ENCODE measurements around the gene SEMA6C.

Gene SEMA6C

DNA sequence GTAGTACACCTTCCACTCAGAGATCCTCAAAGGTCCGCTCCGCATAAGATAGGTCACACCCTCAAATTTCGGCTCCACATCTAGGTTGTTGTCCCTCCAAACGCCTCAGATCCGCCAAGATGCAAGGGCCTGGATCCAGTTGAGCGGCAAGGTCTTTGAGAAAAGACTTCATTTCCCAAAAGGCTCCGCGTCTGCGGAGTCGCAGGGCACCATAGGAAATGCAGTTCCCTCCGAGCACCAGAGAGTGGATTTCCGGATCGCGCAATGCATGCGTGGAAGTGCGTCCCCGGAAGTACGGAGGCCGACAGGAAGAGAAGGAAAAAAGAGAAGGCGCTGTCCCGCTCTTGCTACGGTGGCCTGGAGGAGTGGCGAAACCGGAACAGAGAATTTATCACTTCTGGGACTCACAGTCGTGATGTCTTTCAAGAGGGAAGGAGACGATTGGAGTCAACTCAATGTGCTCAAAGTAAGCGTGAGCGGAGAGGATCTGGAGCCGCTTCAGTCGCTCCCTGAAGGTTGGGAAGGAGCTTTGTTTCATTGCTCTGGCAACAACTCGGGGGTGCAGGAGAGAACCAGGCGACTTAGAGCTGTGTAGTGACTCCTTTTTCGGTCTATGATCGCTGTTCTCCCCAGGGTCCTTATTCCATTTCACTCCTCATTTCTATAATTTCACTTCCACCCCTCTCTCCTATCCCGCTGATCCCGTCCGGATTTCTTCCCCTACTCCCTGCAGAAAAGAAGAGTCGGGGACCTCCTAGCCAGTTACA is 19.5 kb upstream of the SEMA6C start, which contains the start of the genes LYSMD1 and SCNM1:
Gene LYSMD1 (minus strand): TSS at position 165 of the 767 bp plus-strand sequence. CDS start 644 bp downstream, outside the sequence.
Gene SCNM1 (plus strand): TSS at position 407 of the 767 bp plus-strand sequence. CDS start 9 bp downstream, at position 416.
- TF ChIP-seq, protein P1, sequence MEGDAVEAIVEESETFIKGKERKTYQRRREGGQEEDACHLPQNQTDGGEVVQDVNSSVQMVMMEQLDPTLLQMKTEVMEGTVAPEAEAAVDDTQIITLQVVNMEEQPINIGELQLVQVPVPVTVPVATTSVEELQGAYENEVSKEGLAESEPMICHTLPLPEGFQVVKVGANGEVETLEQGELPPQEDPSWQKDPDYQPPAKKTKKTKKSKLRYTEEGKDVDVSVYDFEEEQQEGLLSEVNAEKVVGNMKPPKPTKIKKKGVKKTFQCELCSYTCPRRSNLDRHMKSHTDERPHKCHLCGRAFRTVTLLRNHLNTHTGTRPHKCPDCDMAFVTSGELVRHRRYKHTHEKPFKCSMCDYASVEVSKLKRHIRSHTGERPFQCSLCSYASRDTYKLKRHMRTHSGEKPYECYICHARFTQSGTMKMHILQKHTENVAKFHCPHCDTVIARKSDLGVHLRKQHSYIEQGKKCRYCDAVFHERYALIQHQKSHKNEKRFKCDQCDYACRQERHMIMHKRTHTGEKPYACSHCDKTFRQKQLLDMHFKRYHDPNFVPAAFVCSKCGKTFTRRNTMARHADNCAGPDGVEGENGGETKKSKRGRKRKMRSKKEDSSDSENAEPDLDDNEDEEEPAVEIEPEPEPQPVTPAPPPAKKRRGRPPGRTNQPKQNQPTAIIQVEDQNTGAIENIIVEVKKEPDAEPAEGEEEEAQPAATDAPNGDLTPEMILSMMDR (IDR thresholded peaks at IDR 0.05): no peak

DNA sequence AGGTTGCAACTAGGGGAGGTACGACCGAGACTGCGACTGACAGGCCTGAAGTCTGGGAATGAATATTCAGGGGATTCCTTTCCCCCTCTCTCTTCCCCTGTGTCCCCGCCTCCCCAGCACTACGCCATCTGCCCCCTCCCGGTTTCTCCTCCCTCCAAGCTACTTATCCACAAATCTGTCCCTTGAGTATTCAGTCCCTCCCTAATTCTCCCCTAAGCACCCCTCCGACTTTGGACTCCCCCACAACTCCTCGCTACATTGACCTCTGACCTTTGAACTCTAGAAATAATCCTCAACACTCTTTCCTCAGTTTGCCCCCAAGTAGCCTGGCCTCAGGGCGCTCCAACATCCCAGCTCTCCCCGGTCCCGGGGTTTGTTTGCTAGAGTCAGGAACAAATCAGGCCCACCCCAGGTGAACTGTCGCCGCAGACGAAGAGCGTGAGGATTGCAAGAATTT is 18.9 kb upstream of the SEMA6C start:
- TF ChIP-seq, protein P1 (IDR thresholded peaks at IDR 0.05): no peak

DNA sequence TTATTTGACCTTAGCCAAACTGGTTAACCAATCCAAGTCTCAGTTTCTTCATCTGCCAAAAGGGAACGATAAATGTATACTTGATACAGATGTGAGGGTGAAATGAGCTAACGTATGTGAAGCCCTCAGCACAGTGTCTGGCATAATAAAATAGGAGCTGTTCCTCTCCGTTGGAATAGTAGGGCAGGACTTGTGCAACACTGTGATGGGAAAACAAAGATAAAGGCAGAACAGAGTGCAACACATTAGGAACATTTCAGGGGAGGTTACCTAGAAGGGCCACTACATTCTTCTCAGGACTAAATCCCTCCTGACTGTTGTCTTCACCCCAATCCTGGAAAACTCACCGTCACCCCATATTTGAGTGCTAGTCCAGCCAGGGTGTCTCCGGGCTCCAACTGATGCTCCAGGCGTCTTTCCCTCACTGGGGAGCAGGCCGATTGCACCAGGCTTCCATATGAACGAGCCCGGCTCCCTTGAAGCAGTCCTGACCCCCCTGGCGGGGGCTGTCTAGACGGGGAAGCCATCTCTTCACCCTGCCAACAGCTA is 18.4 kb upstream of the SEMA6C start:
- TF ChIP-seq, protein P1 (IDR thresholded peaks at IDR 0.05): no peak

DNA sequence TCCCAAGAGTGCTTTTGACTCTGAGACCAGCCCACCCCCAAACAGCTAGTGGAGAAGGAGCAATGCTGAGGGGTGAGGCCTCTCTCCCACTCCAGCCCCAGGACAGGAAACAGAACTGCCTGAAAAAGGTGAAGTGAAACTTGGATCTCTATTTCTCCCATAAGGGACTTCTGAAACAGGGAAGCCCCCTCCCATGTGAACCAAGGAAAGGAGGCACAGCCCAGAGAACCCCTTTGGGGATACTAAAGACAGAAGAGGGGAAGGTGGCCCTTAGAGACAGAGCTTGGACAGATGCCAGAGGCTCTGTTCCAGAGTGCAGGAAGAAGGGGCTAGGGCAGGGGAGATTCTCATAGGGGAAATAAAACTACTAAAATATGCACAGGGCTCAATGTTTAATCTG is 12.9 kb upstream of the SEMA6C start:
- TF ChIP-seq, protein P1 (IDR thresholded peaks at IDR 0.05): no peak

DNA sequence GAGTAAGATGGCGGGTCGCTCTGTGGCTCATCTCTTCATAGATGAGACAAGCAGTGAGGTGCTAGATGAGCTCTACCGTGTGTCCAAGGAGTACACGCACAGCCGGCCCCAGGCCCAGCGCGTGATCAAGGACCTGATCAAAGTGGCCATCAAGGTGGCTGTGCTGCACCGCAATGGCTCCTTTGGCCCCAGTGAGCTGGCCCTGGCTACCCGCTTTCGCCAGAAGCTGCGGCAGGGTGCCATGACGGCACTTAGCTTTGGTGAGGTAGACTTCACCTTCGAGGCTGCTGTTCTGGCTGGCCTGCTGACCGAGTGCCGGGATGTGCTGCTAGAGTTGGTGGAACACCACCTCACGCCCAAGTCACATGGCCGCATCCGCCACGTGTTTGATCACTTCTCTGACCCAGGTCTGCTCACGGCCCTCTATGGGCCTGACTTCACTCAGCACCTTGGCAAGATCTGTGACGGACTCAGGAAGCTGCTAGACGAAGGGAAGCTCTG is 12.4 kb upstream of the SEMA6C start:
- TF ChIP-seq, protein P1 (IDR thresholded peaks at IDR 0.05): no peak

DNA sequence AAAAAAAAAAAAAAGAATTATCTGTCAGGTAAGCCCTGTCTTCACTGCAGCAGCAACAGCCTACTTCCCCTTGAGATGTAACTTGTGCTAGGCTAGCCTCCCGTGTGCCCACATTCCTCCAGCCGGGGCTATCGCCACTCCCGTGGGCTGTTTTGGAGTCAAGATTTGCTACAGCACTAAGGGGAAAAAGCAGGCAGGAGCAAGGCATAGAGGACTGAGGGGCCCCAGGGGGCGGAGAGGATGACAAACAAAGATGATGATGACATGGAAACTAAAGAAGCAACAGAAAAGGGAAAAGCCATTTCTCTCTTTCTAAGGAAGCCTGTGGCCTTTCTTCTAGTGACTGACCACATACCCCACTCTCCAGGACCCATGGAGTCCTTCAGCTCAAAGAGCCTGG is 11.9 kb upstream of the SEMA6C start:
- TF ChIP-seq, protein P1 (IDR thresholded peaks at IDR 0.05): no peak

DNA sequence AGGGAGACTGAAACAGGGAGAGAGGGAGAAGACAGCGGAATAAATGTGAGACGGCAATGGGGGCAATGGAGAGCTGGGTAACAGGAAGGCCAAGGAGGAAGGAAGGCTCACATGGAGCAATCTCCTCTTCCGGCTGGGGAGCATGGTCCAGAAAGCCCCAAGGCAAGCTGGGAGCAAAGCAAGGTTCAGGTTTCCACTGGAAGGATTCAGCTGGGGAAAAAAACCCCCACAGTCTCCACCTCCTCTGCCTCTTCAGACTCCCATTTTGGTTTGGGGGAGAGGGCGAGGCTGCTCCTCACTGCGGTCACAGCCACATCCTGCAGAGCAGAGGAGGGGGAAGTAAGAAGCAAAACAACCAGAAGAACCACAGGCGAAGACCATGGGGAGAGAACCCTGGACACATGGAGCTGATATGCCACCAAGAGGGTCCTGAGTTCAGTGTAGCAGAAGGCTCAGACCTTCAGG is 10.7 kb upstream of the SEMA6C start:
- TF ChIP-seq, protein P1 (IDR thresholded peaks at IDR 0.05): no peak
